HG03521 (cell line): Measurements from ENCODE around the gene METRN.

ENCODE experiments used
- ATAC-seq: cut with Tn5 transposase; IDR thresholded peaks from one replicate; pipeline ENCODE4 v1.9.1; 2021; ENCODE audit warnings: mild to moderate bottlenecking, moderate library complexity; ENCODE audit not compliant: unreplicated experiment

The METRN gene

DNA sequence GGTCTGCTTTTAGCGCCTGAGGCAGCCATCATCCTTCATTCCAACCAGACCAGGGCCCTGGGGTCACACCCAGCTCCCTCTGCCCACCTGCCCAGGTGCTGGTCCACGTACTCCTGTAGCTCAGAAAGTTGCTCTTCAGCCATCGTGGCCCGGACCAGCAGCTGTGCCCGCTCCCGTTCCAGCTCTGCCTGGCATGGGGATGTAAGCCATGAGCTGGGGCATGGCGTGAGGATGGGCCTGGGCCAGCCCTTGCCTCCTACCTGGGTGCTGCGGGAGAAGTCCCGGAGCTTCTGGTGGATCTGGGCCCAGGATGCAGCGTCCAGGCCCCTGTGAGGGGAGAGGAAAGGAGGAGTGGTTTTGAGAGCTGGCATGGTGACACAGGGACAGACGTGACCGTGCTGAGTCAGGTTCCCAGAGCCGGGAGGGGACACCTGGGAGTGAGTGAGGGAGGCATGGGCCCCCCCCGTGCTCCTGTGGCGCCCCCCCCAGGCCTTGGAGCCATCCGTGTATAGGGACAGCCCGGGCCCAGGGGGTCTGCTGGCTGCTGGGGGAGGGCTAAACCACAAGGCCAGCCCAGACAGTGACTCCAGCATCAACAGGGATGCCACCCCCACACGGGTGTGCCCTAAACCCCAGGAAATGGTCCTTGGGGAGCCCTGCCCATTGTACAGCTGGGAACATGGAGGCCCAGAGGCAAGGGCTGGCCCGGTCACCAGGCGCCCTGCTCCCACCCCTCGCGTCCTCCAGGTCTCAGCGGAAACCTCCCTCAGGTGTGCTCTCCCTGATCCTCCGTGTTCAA, 8.1 kb downstream of the METRN start:
- ATAC-seq: no peak

DNA sequence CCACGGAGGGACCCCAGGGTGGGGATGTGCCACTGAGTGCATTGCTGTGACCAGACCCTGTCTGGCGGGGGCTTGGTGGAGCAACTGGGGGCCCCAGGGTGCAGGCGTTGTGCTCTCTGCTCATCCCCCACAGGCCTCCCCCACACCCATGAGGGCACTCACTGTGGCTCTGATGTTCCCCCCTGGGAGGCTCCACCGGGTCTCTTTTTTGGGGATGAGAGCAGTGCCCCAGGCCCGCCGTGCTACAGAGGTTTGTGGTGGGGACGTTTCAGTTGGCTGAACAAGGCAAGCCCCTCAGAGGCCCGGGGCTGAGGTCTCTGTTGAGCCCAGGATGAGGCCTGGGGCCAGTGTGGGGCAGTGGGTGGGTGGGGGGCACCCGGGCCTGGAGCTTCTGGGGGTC, 8.8 kb downstream of the METRN start:
- no peak for ATAC-seq

DNA sequence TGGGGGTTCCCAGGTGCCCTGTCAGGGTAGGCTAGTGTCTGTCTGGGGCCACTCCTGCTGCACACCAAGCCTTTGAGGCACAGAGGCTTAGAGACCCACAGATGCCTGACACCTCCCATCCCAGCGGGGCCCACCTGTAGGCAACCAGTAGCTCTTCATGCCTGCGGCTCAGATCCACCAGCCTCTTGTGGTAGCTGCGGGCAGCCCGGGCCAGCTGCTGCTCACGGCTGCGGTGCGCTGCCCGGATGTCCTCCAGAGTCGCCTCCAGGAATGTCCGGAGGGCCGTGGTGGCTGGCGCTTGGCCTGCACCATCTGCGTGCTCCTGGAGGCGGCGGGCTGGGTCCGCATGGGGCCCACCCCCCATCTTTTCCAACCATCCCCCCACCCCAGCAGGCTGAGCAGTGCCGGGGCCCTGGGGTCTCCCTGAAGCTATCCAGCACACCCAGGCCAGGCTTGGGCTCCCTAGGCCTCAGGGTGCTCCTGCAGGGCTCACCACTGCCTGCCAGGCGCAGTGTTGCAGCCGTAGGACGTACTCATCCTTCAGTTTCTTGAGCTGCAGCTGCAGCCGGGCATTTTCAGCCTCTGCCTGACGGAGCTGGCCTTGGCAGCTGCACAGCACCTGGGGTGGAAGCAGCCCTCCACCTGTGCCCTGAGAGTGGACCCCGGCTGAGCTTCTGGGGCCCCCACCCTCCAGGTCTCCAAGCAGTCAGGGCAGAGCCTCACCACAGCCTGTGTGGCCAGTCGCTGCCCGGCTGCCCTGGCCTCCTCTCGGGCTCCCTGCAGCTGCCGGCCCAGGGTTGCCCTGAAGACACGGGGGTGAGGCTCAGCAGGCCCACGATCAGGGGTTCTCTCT, 9.5 kb downstream of the METRN start:
- ATAC-seq: no peak

DNA sequence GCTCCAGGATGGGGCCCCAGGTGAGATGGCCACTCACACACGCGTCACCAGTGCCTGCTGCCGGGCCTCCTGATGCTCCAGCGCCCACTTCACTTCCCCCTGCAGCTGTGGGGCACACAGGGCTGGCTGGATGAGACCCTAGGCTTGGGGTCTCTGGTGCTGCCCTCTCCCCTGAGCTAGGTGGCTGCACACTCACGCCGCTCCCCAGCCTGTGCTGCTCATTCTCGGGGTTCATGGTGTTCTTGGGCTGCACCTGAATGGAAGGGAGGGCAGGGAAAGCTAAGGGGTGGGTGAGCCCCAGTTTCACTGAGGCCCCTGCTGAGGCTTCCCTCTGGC, 10.1 kb downstream of the METRN start:
- ATAC-seq: no peak

DNA sequence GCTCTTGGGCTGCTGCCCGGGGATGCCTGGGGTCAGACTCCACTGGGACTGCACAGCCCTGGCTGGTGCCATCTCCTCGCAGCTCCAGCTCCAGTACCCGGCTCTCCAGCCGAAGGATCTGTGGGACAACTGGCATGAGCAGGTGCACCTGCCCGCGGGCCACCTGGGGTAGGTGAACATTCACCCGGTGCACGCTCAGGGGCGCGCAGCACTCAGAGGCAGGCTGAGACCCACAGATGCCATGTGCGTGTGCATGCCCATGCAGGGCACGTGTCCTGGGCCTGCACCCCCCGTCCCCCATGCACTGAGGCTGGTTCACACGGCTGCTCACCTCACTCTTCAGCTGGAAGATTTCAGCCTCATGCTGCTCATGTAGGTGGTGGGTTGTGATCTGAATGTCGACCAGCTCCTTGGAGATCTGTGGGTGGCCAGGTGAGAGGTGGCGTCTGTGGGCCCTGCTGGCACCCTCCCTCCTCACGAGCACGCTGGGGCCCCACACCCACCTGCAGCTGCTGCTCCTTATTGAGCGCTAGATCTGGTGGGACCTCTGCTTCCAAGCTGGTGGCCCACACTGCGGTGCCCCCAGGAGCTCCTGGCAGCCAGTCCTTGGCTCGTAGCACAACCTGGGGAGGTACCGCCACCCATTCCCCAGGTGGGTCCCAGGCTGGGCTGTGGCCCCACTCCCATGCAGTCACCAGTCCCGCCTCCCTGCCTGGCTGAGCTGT, 10.7 kb downstream of the METRN start:
- ATAC-seq: no peak

DNA sequence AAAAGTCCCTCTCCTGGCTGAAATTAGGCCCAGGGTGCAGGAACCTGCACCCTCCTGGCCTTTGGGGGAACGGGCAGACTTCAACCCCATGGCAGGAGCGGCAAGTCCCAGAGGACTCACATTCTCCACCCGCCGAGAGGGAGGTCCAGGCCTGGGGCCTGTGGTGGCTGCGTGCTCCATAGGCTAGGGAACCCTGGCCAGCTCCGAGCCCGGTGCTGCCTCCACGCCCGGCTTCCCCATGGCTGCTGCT, 11.2 kb downstream of the METRN start:
- no peak for ATAC-seq

DNA sequence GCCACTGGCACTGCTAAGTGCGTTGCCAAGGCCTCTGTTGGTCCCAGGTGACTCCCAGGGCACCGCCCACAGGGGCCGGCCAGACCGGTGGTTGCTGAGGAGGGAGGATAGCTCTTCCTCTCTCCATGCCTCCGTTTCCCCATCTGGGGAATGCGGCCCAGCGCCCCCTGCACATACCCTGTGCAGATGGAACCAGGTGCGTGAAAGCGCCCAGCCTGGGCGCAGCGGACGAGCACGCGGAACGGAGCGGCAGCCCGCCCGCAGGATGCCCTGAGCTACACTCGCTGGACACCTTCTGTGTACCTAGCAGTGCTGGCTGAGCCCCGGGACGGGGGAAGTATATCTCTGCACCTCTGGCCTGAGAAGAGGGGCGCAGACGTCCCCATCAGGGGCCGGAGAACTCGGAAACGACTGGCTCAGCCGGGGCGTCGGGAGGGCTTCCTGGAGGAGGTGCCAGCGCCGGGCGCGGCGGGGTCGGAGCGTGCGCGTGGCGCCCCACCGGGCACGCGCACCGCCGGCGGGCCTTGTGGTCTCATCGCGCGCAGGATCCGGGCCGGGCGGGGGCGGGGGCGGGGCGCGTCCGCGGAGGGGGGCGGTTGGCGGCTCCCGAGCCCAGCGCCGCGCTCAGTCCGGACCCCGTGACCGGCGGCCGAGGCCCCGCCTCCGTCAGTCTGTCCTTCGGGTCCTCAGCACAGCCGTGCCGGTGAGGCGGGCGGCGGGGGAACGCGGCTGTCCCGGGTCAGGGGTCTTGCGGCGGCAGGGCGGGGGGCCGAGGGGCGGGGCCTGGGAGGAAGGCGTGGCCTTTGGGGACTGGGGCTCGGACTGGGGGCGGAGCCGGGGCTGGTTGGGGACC, 11.7 kb downstream of the METRN start, which contains the start of the genes CCDC78 and HAGHL:
Gene CCDC78 (minus strand): TSS at position 6 of the 853 bp plus-strand sequence. CDS start 76 bp downstream, outside the sequence.
Gene HAGHL (plus strand): TSS at position 669 of the 853 bp plus-strand sequence. CDS start 404 bp downstream, outside the sequence.
- peak; percentile 31 for ATAC-seq

DNA sequence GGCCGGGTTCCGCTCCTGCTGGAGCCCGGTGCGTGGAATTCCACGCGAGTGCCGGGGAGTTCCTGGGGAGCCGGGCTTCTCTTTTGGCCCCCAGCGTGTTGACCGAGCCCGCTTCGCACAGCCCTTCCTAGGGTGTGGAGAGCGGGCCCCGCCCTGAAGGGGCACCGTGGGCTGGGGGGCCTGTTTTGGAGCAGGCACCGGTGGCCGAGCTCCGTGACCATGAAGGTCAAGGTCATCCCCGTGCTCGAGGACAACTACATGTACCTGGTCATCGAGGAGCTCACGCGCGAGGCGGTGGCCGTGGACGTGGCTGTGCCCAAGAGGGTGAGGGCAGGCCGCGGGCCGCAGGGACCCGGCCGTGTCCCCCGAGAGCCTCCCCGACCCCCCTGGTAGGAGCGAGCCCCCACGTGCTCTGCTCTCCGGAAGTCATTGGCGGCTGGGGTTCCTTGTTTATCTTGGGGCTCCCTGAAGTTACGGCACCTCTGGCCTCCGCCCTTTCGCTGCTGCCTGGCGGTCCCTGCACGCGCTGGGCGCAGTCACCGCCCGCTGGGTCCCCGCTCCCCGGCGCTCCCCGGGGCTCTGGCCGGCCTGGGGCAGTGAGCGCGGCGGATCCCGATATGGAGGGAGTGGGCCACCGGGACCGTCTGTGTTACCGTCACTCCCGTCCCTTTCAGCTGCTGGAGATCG, 12.5 kb downstream of the METRN start:
- peak; percentile 2 for ATAC-seq

DNA sequence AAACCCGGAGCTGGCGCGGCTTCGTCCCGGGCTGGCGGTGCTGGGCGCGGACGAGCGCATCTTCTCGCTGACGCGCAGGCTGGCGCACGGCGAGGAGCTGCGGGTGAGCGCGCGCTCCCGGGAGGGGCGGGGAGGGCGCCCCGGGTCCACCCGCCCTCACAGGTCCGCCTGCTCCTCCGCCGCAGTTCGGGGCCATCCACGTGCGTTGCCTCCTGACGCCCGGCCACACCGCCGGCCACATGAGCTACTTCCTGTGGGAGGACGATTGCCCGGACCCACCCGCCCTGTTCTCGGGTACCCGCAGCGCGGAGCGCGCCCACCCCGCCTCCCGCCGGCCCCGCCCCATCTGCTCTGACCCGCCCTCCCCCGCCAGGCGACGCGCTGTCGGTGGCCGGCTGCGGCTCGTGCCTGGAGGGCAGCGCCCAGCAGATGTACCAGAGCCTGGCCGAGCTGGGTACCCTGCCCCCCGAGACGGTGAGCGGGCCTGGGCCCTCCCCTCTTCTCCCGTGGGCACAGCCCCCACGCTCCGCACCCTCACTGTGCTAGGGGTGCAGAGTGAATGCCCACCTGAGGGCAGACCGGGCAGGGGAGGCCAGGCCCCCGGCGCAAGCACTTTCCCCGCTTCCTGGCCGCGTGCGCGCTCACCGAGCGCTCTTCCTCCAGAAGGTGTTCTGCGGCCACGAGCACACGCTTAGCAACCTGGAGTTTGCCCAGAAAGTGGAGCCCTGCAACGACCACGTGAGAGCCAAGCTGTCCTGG, 13.4 kb downstream of the METRN start:
- ATAC-seq: peak; percentile 37

DNA sequence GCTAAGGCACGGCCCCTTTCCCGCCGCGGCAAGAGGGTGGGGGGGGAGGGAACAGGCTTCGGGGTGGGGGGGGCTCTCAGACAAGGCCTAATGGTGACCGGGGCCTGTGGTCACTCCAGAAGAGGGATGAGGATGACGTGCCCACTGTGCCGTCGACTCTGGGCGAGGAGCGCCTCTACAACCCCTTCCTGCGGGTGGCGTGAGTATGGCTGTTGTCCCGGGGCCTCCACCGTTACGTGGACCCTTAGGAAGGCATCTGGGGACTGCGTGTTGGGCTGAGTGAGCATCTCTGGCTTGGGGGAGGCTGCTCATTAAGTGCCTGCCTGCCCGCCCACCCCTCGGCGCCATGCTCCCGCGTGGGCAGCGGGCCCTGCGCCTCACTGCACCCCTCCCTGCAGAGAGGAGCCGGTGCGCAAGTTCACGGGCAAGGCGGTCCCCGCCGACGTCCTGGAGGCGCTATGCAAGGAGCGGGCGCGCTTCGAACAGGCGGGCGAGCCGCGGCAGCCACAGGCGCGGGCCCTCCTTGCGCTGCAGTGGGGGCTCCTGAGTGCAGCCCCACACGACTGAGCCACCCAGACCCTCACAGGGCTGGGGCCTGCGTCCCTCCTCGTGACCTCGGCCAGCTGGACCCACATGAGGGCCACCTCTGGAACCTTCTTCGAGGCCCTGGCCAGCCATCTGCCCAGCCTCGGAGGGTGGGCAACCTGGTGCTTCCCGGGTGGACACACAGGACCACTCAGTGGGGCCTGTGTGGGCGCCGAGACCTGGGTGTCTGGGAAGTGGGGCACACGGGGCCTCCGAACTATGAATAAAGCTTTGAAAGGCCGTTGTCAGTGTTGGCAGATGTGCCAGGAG, 14.2 kb downstream of the METRN start:
- ATAC-seq: no peak

DNA sequence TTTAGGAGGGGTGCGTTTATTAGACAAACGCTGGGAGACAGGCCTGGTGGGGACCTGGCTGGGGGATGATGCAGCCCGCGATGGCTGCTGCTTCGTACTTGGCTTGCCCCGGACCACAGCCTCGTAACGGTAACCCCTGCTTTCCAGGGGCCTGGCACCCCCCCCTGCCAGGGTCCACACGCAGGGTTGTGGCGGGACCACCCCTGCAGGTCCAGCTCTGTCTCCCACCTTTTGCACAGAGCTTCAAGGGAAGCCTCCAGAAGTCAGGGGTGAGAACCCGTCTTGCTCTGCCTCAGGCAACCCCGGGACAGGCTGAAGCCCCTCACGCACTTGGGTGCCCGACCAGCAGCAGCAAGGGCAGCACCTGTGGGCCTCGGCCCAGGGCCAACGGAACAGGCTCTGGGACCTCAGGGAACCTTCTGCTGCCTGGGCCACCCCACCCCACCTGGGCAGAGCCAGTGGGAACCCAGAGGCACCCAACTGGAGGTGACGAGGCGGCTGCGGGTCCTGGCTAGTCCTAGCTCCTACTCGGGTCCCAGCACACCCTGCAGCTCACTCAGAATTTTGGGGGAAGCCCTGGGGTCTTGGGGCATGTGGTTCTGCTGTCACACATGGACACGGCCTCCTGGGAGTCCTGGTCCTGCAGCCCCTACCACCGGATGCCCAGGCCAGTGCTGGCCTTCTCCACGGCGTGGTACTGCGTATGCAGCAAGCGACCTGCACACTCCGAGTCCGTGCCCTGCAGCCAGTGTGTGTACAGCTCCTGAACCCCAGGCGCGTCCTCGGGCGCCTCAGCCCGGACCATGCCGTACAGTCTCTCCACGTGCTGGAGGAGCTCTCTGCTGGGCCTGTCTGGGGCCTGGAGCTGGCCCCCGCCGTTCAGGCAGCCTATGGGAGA, 15.1 kb downstream of the METRN start:
- no peak for ATAC-seq

DNA sequence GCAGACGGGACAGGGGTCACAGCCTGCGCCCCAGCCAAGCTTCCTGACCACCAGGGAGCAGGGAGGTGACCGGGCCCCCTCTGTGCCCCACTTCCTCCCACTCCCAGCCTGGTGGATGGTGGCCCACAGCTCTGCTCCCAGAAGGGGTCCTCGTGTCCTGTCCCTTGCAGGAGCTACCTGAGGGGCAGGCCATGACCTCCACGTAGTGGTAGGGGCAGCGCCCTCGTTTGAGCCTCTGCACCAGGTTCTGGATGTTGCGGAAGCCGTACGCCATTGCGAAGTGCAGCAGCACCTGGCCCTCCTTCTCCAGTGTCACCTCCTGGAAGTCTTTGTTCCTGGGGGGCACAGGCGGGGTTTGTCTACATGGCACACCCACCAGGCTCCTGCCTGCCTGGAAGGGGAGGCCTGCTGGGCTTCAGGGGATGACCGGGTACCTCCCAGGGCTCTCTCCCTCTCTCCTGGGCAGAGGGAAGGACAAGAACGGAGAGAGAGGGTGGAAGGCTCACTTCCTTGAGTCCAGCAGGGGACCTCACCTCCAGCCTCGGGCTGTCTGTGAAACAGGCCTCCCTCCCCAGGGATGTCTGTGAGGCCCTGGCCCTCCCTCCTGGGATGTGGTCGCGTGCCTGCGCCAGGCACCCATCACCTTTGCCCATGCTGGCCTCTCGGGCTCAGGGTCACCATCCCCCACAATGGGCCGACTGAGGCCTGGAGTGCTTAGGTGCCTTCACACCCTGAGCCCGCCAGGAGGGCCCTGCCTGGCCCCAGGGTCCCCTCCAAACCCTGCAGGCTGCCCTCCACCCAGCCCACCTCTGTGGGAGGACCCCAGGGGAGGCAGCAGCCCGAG, 16.0 kb downstream of the METRN start:
- no peak for ATAC-seq

DNA sequence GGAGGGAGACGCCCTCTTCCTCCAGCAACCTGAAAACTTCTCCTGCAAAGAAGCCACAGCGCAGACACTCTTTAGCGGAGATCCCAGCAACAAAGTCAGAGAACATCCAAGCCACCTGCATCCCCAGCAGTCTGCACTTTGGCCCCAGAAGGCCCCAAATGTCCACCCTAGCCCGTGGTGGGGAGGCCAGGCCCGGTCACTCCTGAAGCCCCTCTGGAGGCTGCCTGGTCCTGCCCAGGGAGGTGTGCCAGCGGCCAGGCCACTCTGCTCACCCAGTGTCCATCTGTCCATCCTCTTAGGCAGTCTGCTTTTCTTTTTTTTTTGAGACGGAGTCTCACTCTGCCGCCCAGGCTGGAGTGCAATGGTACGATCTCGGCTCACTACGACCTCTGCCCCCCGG, 17.4 kb downstream of the METRN start:
- ATAC-seq: no peak

DNA sequence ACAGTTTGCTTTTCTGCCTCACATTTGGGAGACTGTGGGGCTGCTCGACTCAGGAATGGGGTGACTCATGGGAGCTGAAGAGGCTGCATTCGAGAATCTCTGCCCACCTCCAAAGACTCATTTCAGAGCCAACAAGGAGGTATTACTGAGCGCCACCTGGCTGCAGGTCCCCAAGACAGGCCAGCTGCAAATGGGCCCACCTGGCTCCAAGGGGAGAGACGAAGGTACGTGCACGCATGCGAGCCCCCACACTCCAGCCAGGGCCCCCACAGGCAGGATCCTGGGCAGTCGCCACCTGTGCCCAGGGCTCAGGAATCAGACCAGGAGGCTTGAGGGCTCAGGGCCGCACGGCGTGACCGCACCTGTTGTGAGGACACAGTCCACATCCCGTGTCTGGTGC, 18.0 kb downstream of the METRN start:
- ATAC-seq: no peak

DNA sequence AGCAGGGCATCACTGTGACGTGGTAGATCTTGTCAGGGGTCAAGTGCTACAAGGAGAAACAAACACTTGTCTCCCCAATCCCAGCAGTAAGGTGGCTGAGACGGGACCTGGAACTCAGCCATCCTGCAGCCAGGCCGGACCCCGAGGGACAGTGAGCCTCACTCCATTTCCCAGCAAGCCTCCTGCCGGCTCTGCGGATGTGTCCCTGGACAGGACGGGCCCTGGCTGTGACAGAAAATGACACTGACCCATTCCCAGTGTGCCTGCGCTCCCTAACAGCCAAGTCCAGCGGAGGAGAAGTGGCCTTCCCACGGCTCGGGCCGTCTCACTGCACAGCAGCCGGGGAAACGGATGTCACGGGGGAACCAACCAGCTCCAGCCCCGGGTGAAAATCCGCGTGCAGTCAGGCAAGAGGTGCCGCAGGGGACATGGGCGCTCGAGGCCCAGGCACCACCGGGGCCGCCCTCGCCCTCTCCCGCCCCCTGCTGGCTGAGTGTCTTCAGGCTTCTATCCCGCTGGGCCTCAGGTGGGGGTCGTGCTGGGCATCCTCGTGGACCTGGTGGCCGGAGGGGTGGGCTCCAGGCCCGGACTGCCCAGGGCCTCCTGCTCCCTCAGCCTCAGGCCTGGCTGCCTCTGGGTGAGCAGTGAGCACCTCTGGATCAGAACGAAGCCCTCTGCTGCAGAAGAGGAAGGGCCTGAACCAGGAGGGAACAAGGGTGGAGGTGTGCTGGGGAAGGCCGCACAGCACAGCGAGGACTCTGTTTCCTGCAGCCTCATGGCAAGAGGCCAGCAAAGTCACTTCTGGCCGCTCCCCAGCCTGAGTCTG, 18.7 kb downstream of the METRN start:
- no peak for ATAC-seq
